Activated CD4-positive, alpha-beta T cell treated with anti-CD3 and anti-CD28 coated beads, Interleukin-2, amount 50 U/mL, for 16 hours (primary cell): ENCODE measurements around the gene ANKRD18B.
"Not testable (repeated sequence)": the region's sequence is repeated elsewhere in the genome, so short reads cannot be mapped to it uniquely, and the experiment has no call there.

ENCODE experiments used
- DNase-seq: peaks from one replicate; pipeline ENCODE4 v3.0.0-alpha.2; 2020

ANKRD18B gene

DNA sequence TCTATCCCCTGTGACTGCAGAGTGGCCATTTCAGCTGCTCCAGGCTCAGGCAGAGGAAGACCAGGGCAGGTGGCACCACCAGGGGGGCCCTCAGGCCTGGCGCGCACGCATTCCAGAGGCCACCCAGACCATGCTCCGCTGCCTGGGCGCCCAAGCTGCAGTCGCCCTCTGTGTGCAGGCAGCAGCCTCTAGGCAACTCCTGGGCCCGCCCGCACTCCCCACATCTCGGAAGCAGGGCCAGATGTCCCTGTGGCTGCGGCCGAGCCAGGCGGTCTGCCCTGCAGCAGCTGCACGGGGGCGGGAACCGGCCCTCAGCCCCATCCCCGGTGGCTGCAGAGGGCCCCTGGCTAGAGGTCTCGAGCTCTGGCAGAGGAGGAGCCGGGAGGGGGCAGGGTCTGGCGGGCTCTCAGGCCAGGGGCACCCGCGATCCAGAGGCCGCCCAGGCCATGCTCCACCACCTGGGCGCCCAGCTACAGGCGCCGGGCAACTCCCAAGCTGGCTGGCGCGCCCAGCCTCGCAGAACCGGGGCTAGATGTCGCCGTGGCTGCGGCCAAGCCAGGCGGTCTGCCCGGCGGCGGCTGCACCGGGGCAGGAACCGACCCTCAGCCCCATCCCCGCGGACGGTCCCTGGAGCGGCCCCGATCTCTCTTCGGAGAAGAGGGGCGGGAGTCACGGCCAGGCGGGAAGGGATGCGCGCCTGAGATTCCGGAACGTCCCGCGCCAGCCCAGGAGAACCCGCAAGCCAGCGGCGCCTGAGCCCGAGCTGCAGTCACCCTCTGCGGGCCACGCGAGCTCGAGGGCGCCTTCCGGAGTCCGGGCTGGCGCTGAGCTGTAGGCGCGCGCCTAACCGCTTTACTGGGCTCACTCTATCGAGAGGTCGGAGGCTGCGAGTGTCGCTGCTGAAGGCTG is at the start of gene ANKRD18B:
Gene ANKRD18B (plus strand): TSS at position 855 of the 909 bp plus-strand sequence. CDS start 239 bp downstream, outside the sequence.
- DNase-seq = peak; percentile 54

DNA sequence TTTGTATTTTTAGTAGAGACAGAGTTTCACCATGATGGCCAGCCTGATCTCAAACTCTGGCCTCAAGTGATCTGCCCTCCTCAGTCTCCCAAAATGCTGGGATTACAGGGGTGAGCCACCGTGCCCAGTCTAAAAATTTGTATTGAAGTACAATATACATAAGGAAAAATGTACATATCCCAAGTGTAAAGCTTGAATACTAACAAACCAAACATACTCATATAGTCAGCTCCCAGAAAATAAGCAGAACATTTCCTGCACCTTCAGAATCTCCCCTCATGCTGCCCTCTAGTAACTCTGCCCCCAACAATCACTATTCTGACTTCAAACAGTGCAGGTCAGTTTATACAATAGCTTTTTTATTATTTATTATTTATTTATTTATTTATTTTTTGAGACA is 48.7 kb upstream of the ANKRD18B start:
- no peak for DNase-seq

DNA sequence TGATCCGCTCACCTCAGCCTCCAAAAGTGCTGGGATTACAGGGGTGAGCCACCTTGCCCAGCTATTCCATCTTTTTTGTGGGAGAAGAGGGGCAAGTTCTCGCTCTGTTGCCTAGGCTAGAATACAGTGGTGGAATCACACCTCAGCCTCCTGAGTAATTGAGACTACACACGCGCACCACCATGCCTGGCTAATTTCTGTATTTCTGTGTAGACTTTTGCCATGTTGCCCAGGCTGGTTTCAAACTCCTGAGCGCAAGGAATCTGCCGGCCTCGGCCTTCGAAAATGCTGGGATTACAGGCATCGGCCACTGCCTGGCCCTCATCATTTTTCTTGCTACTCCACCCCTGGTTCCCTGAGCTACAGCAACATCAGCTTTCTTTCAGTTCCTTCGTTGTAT is 47.5 kb upstream of the ANKRD18B start:
- DNase-seq = no peak

DNA sequence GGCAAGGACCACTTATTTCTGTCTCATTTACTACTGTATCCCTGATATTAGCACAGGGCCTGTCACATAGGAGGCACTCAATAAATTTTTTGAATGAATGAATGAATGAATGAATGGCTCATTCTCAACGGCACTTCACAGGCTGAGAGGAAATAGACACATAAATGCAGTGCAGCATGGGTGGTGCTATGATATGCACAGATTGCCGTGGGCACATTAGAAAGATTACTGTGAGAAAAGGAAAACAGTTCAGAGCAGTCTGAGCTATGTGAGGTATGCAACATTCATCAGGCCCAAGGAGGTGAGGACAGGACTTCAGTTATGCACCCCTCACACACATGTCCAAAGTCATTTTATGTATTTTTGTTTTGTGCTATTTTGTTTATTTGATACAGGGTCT is 43.9 kb upstream of the ANKRD18B start:
- no peak for DNase-seq

DNA sequence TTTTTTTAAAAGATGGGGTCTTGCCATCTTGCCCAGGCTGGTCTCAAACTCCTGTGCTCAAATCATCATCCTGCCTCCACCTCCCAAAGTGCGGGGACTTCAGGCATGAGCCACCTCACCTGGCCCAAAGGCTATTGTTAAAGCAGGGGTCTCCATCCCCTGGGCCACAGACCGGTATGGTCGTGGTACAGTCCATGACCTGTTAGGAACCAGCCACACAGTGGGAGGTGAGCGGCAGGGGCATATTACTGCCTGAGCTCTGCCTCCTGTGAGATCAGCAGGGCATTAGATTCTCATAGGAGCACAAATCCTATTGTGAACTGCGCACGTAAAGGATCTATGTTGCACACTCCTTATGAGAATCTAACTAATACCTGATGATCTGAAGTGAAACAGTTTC is 43.1 kb upstream of the ANKRD18B start:
- DNase-seq = no peak

DNA sequence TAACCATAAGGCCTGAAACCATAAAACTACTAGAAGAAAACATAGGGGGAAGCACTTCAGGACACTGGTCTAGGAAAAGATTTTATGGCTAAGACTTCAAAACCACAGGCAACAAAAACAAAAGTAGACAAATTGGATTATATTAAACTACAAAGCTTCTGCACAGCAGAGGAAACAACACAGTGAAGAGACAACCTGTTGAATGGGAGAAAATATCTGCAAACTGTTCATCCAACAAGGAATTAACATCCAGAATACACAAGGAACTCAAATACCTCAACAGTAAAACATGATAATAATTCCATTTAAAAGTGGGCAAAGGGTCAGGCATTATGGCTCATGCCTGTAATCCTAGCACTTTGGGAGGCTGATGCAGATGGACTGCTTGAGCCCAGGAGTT is 38.7 kb upstream of the ANKRD18B start:
- DNase-seq = not testable (repeated sequence)

DNA sequence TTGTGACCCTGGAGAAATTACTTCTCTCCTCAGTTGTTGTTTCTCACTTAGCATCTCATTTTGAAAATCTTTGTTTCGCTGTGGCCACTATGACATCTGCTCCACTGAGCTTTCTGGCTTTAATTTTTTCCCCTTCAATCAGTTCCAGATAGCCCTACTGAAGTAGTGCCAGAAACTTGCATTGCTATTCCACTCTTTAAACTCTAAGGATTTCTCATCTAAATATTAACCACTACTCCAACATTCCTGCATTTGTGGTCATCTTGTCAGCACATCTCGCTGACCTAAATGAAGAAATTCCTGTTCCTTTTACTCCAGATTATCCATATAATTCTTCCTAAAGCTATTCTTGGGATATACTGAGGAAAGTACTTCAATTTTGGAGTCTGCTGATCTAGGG is 35.0 kb upstream of the ANKRD18B start:
- DNase-seq = no peak

DNA sequence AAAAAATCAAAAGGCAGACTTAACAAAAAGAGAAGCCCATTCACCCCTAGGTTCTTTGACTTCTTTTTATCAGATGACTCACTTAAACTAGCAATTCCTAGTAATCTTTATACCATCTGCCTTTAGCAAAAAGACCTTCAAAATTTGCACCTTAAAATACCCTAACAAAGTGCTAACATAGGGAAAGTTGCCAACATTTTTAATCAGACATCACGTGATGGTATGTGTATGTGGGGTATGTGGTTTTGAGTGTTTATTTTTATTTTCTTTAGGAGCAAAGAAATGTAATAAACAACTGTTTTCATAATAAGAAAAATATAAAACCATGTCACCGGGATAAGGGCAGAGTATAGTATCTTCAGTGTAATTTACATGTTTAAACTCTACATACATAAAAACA is 30.2 kb upstream of the ANKRD18B start:
- DNase-seq = not testable (repeated sequence)

DNA sequence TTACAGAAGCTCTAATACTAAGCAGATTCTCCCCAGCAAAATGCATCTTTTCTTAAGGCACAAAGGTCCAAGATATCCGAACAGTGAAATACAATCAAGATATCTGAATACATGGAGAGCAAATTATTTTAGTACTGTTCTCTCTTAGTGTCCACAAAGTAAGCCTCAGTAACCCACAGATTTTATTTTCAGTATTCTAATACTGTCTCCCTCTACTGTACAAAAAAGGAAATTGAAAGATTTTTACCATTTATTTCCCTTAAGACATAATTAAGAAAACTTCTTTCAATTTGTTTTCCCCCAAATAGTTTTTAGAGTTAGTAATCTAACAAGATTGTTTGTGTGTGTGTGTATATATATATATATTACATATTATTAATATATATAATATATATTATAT is 25.7 kb upstream of the ANKRD18B start:
- no peak for DNase-seq

DNA sequence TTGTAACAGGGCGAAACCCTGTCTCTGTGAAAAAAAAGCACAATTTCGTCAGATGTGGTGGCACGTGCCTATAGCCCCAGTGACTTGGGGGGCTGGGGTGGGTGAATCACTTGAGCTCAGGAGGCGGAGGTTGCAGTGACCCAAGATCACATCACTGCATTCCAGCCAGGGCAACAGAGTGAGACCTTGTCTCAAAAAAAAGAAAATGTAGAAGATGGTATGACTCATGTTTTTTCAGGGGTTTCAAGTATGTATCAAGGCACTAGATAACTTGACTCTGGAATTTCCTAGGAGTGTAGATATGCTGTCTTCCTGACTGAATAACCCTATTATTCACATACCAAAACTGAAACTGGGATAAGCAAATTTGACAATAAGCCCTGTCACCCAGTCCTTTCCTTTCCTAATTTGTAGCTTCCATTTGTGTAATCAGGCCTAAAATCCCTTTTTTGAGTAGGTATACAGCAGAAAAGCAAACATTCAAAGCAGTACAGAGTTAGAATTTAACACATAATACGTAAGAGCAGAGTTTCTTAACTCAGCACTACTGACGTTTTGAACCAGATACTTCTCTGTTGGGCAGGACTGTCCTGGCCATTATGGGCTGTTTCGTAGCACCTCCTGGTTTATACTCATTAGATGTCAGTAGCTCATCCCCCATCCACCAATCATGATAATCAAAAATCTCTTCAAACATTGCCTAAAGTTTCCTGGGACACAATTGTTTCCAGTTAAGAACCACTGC is 17.3 kb upstream of the ANKRD18B start:
- no peak for DNase-seq

DNA sequence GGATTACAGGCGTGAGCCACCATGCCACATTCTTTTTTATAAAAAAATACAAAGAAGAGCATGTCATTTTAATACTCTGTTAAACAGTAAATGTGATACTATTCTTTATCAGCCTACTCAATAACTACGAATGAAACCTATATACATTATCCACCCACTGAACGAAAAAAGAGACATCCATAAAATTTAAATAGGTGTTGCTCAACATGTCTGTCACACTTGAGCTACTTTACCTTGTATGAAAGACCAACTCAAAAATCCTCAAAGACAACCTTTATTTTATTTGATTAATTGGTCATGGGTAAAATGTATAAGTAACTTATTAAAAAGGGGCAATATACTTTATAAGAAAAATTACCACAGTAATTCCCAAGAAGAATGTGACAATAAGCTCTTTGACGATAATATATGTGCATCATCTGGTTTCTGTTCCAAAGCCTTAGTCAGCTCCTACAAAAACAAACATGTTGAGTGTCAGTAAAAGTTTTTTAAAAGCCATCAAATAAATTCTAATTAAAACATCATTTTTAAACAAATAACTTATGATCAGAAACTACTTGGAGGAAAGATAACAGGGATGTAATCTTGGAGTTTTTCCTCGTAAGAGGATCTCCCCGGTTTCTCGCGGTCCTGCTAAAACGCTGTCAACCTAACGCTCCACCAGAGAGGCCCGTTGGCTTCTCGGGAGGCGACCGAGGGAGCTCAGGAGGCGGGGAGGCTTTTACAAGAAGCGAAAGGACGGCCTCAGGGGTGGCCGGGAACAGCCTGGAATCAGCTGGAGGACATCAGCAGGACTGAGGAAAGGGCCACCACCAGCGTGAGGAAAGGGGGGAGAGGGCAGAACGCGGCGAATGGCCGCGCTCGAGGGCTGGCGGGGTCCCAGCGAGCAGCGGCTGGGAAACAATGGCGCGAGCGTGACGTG is 13.5 kb upstream of the ANKRD18B start:
- DNase-seq = peak; percentile 42

DNA sequence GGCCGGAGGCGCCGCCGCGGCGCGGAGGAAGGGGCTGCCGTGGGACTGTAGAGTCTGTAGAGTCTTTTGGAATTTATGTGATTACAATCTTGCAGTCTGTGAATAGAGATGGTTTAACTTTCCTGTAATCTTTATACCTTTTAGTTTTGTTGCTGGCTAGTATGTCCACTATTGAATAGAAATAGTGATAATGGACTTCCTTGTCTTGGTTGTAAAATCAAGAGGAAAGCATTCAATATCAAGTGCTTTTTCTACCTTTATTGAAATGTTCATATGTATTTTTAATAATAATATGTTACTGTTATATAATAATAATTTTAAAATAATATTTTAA is 12.9 kb upstream of the ANKRD18B start:
- DNase-seq = not testable (repeated sequence)

DNA sequence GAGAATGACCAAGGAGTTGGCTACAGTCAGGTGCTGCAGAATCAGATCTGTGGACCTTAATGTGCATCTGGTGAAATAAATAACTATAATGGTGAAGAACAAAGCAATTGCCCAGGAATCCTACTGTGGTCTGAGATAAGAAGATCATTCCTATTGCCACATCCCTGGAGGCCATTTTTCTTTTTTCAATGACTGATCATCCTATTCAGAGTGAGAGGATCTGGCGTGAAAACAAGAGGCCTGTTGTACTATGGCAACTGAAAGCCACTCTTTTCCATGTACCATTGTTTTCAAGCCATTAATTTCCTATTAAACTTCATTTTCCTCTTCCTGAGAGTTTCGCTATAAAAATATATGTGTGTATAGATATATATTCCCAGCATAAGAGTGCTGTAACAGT is 11.5 kb upstream of the ANKRD18B start:
- not testable (repeated sequence) for DNase-seq

DNA sequence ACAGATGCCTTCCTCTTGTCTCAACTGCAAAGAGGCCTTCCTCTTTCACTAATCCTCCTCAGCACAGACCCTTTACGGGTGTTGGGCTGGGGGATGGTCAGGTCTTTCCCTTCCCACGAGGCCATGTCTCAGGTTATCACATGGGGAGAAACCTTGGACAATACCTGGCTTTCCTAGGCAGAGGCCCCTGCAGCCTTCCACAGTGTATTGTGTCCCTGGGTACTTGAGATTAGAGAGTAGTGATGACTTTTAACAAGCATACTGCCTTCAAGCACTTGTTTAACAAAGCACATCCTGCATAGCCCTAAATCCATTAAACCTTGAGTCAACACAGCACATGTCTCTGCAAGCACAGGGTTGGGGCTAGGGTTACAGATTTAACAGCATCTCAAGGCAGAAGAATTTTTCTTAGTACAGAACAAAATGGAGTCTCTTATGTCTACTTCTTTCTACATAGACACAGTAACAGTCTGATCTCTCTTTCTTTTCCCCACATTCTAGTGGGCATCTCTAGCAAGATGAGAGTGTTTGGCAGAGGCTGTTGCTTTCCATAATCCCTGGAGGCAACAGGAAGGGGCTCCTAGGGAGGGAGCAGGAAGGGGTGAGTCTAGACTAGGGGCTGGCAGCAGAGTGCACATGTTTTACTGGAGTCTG is 8.6 kb upstream of the ANKRD18B start:
- not testable (repeated sequence) for DNase-seq

DNA sequence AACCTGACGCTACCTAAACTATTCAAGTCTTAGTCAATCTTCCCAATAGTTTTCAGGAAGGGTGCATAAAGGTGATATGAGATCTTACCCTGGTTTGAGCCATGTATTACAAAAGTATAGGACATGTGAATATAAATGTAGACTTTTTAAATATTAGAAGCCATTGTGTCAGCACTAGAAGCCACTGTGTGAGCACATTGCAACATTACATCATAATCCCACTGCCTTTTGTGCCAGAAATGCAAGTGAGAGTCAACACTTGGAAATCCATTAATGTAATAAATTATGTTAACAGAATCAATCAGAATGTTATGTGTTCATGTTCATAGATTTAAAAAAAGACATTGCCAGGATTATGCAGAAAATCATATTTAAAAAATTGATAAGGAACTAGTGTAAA is 7.7 kb upstream of the ANKRD18B start:
- DNase-seq = not testable (repeated sequence)

DNA sequence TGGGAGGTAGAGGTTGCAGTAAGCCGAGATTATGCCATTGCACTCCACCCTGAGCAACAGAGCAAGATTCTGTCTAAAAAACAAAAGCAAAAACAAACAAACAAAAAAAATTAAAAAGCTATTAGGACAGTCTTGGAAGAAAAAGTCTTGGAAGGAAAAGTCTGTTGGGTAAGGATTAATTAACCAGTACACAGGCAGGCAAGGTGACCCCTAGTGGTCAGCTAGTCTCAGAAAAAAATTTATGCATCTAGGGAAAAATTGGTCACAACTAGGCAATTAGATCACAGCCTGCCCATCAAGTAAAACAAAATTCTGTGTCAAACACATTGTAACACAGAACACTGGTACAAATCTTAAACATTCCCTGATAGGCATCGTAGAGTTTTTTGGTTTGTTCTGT is 6.7 kb upstream of the ANKRD18B start:
- peak; percentile 26 for DNase-seq

DNA sequence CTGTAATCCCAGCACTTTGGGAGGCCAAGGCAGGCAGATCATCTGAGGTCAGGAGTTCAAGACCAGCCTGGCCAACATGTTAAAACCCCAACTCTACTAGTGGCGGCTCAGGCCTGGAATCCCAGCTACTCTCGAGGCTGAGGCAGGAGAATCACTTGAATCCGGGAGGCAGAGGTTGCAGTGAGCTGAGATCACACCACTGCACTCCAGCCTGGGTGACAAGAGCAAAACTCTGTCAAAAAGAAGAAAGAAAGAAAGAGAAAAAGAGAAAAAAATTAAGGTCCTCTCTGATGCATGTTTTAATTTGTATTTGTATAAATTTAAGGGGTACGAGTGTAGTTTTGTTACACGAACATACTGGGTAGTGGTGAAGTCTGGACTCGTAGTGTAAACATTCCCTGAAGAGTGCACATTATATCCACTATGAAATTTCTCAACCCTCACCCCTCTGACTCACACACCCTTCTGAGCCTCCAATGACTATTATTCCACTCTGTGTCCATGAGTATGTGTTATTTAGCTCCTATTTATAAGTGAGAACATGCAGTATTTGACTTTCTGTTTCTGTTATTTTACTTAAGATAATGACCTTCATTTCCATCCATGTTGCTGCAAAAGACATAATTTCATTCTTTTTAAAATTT is 6.0 kb upstream of the ANKRD18B start:
- not testable (repeated sequence) for DNase-seq

DNA sequence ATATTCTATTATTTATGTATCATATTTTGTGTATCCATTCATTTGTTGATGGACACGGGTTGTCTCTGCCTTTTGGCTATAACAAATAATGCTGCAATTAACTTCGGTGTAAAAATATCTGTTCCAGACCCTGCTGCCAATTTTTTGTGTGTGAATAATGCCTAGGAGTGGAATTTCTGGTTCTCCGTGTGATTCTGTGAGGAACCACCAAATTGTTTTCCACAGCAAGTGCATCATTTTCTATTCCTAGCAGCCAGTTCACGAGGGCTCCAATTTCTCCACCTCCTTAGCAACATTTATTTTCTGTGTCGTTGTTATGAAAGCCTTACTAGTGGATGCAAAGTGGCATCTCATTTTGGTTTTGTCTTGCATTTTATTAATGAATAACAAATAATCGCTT is 2.2 kb upstream of the ANKRD18B start:
- not testable (repeated sequence) for DNase-seq

DNA sequence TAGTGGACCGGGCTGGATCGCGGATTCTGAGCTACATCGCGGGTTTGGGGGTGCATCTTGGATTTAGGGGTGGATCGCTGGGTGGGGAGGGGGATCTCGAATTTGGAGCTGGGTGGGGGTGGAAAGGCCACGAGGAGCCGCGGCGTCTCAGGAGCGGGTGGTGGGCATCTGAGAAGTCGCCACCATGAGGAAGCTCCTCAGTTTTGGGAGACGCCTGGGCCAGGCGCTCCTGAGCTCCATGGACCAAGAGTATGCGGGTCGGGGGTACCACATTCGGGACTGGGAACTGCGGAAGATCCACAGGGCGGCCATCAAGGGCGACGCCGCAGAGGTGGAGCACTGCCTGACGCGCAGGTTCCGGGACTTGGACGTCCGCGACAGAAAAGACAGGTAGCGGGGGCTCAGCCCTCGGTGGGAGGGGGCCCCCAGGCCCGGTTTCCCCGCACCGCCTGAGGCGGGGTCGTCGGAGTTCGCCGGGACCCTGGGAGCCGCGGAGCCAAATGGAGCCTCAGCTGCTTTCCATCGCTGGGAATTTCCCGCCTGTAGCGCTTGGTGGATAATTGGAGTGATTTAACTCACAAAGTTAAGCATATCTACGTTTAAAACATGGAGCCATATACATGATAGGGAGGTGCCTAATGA is 376 bp downstream of the ANKRD18B start:
- DNase-seq = no peak

DNA sequence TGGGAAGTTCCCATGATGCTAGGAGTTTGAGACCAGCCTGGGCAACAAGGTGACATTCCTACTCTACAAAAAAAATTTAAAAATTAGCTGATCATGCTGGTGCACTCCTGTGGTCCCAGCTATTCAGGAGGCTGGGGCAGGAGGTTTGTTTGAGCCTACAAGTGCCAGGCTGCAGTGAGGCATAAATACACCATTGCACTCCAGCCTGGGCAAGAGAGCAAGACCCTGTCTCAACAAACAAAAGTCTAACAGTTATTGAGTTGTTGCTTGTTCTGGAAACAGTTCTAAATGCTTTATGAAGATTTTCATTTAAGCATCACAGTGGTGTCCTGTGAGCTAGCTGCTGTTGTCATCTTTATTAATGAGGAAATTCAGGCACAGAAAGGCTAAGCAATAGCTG is 4.0 kb downstream of the ANKRD18B start:
- DNase-seq = not testable (repeated sequence)

DNA sequence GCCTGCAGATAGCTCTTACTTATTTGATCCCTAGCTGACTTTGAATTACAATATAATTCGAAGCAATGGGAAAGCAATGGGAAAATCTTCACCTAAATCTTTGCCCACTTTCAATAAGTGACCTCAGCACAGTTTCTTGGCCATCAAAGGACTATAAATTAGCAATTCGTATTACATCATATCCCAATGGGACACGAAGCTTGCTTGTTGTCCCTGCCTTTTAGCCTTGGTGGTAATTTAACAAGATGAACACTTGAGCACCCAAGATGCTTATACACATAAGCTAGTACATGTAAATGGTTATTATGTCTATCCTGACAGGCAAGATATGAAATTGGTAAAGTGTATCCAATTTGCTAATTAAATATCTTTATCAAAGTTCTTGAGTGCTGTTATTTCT is 9.9 kb downstream of the ANKRD18B start:
- not testable (repeated sequence) for DNase-seq
